ENCODE measurements around the gene TAGLN2.
"Not testable (repeated sequence)": the region's sequence is repeated elsewhere in the genome, so short reads cannot be mapped to it uniquely, and the experiment has no call there.

Gene TAGLN2

DNA sequence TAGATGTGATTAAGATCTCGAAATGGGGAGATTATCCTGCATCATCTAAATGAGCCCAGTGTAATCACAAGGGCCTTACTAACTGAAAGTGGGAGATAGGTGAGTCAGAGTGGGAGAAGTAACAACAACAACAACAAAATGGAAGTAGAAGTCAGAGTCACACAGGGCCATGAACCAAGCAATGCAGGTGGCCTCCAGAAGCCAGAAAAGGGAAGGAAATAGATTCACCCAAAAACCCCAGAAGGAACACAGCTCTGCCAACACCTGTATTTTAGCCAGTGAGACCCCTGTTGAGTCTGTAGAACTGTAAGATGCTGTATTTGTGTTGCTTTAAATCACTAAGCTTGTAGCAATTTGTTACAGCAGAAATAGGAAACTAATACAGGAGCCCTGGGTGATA, 4.1 kb downstream of the TAGLN2 start:
- no peak for DNase-seq (ENCODE audit: low spot score)

GRCh38 chr1:159920651-159921050, 4.7 kb downstream of the TAGLN2 start:
- no peak for DNase-seq (ENCODE audit: low spot score)

DNA sequence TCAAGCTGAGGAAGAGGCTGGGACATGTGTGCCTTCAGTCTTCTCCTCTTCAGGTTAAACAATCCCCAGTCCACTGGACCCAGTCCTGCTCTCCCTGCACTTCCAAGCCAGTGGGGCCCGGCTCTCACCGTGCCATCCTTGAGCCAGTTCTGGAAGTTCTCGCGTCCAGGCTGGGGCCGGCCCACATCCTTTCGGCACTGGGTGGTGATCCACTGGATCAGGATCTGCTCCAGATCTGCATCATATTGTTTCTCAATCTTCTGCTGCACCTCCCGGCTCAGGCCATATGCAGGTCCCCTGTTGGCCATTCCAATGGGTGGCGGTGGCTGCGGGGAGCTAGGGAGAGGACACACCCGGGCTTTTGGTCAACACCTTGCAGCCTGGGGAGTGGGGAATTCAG, 5.1 kb downstream of the TAGLN2 start:
- no peak for DNase-seq (ENCODE audit: low spot score)

- no peak for DNase-seq (ENCODE audit: low spot score)
These were observed 6.0 kb downstream of the TAGLN2 start for GRCh38 chr1:159919236-159919865.

GRCh38 chr1:159918352-159919200, 6.7 kb downstream of the TAGLN2 start:
- DNase-seq (ENCODE audit: low spot score): no peak

- no peak for DNase-seq (ENCODE audit: low spot score)
These were observed 7.6 kb downstream of the TAGLN2 start for GRCh38 chr1:159917533-159918351.

DNA sequence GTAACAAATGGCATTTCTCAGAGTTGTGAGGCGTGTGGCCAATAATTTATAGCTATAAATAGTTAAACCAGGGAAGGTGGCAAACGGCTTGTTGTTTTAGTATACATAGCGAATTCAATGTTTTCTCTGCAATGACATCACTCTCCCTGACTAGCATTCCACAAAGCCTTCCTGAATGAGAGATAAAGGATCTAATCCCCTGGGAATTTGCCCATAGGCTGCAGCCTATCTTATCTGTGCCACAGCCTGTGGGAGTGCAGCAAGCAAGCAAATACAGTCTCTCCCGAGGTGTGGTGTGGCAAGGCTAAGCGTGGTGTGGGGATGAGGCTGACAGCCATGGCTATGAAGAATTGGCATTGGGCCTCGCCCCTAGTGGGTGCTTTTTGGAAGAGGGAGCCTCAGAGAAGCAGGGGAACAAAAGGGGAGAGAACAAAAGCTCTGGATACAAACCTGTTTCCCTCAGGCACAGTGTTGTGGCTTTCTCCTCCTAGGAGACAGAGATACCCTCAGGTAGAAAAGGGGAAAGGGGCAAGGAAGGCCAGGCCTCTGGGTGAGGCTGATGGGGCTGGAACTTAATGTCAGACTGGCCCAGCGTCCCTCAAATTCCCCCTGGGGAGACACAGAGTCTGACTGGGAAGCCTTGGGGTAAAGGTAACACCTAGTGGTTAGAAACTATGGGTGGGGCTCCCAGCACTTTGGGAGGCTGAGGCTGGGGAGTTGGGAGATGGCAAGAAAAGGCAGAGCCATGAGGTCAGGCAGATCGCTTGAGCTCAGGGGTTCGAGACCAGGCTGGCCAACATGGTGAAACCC, 8.9 kb downstream of the TAGLN2 start:
- DNase-seq (ENCODE audit: low spot score): no peak

DNA sequence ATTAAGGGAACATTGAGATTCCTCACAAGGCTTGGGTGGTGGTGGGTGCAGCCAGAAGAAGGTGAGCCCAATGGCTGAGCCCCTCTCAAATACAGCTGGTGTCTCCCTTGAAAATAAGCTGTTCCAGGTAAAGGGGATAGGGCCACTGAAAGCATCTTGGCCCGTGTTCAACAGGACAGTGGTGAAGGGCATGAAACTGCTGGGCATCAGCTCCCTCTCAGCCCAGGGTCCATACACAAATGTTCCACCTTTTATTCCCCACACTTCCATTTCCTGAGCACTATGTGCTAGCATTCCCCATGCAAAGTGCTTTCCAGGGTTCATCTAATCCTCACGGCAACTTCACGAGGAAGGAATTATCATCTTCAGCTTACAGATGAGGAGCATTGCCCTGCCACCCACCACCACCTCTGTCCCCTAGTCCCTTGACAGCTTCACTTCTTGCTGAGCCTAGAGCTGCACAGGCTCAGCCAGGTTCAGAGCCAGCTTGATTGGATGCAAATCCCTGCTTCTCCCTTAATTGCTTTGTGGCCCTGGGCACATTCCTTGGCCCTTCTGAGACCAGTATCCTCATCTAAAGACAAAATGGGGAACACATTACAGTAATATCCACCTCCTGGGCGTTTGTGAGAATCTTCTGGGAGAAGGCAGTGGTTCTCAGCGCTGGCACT, 9.6 kb downstream of the TAGLN2 start:
- no peak for DNase-seq (ENCODE audit: low spot score)

- DNase-seq (ENCODE audit: low spot score): no peak
These were observed 10.9 kb downstream of the TAGLN2 start for GRCh38 chr1:159914252-159915018.

- no peak for DNase-seq (ENCODE audit: low spot score)
These were observed 11.7 kb downstream of the TAGLN2 start for GRCh38 chr1:159913451-159914192.

- no peak for DNase-seq (ENCODE audit: low spot score)
These were observed 13.8 kb downstream of the TAGLN2 start for GRCh38 chr1:159911326-159912070.

- no peak for DNase-seq (ENCODE audit: low spot score)
These were observed 17.0 kb downstream of the TAGLN2 start for GRCh38 chr1:159908031-159908940.

DNA sequence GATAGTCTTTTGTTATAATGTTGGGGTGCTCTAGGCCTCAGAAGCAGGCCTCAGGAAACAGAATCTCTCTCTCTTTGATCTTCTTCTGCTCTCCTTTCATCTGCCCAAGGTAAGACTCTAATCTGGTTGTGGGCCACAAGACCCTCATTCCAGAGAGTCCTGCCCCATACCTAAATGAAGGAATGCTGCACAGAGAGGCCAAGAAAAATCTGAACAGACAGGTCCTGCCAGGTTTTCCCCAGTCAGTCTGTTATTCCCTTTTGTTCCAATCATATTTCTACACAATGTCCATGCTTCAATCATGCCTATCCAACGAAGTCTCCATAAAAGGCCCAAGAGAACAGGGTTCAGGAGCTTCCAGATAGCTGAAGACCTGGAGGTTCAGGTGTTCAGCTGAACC, 18.3 kb downstream of the TAGLN2 start:
- DNase-seq (ENCODE audit: low spot score): no peak

DNA sequence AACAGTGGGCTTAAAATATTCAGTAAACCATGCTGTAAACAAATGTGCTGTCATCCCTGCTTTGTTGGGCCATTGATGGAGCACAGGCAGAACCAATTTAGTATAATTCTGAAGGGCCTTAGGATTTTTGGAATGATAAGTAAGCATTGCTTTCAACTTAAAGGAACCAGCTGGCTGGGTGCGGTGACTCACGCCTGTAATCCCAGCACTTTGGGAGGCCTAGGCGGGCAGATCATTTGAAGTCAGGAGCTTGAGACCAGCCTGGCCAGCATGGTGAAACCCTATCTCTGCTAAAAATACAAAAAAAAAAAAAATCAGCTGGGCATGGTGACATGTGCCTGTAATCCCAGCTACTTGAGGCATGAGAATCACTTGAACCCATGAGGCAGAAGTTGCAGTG, 21.3 kb downstream of the TAGLN2 start:
- DNase-seq (ENCODE audit: low spot score): not testable (repeated sequence)

DNA sequence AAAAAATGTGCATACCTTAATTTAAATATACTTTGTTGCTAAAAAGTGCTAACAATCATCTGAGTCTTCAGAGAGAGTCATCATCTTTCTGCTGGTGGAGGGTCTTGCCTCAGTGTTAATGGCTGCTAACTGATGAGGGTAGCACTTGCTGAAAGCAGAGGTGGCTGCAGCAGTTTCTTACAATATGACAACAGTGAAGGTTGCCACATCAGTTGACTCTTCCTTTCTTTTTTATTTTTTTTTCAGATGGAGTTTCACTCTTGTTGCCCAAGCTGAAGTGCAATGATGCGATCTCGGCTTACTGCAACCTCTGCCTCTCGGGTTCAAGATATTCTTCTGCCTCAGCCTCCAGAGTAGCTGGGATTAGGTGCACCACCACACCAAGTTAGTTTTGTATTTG, 22.8 kb downstream of the TAGLN2 start:
- no peak for DNase-seq (ENCODE audit: low spot score)

GRCh38 chr1:159900755-159901360, 24.4 kb downstream of the TAGLN2 start:
- no peak for DNase-seq (ENCODE audit: low spot score)

DNA sequence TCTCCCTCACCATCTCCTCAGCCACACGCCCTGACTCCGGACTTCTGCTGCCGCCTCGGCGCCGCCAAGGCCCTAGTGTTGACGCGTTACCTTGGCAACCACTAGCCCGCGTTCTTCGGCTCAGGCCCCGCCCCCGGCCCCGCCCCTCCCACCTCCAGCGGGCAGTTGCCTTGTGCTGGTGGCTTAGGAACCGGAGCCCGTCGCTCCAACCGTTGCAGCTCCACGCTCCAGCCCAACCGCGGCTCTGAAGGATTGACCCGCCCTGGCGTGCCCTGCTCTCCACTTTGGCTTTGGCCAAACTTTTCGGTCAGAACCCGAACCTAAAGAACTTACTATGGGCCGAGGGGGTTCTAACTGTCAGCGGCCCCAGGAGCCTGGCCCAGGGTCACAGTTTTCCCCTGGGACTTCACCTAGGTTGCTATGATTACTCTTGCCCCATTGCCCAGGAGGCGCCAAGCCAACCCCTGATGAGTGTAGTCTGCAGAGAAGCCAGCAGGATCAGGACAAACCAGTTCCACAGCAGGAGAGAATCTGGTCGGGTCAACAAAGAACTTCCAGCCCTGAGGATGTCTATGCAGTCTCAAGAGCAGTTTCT, 25.1 kb downstream of the TAGLN2 start, which contains the start of gene CFAP45:
Gene CFAP45 (minus strand): TSS at position 80 of the 595 bp plus-strand sequence. CDS start 67 bp downstream, at position 13.
- DNase-seq (ENCODE audit: low spot score): no peak

All from globus pallidus (tissue), 1 donor.